ENCODE data around the gene IMPDH1.

The IMPDH1 gene

GRCh38 chr7:128359939-128360338, 49.8 kb downstream of the IMPDH1 start:
- no peak for DNase-seq (ENCODE audit: low spot score)

GRCh38 chr7:128359336-128359735, 50.4 kb downstream of the IMPDH1 start:
- no peak for DNase-seq (ENCODE audit: low spot score)

GRCh38 chr7:128358233-128358632, 51.5 kb downstream of the IMPDH1 start:
- DNase-seq (ENCODE audit: low spot score), result no peak

- DNase-seq (ENCODE audit: low spot score), result no peak
Measured at GRCh38 chr7:128357217-128357613, 52.6 kb downstream of the IMPDH1 start.

GRCh38 chr7:128356546-128357216, 53.1 kb downstream of the IMPDH1 start:
- no peak for DNase-seq (ENCODE audit: low spot score)

- no peak for DNase-seq (ENCODE audit: low spot score)
Measured at GRCh38 chr7:128353610-128354009, 56.2 kb downstream of the IMPDH1 start.

- no peak for DNase-seq (ENCODE audit: low spot score)
Measured at GRCh38 chr7:128353189-128353588, 56.6 kb downstream of the IMPDH1 start.

GRCh38 chr7:128352636-128353035, 57.1 kb downstream of the IMPDH1 start:
- DNase-seq (ENCODE audit: low spot score), result no peak

- no peak for DNase-seq (ENCODE audit: low spot score)
Measured at GRCh38 chr7:128352153-128352537, 57.6 kb downstream of the IMPDH1 start.

GRCh38 chr7:128351296-128352152, 58.3 kb downstream of the IMPDH1 start:
- no peak for DNase-seq (ENCODE audit: low spot score)

- no peak for DNase-seq (ENCODE audit: low spot score)
Measured at GRCh38 chr7:128350708-128351295, 59.0 kb downstream of the IMPDH1 start.

GRCh38 chr7:128349466-128349825, 60.3 kb downstream of the IMPDH1 start:
- DNase-seq (ENCODE audit: low spot score), result no peak

- no peak for DNase-seq (ENCODE audit: low spot score)
Measured at GRCh38 chr7:128347647-128348097, 62.1 kb downstream of the IMPDH1 start.

- DNase-seq (ENCODE audit: low spot score), result no peak
Measured at GRCh38 chr7:128344431-128344774, 65.4 kb downstream of the IMPDH1 start.

- DNase-seq (ENCODE audit: low spot score), result peak; percentile 91
Measured at GRCh38 chr7:128343554-128344430, 66.0 kb downstream of the IMPDH1 start, which contains the start of gene RBM28. Gene RBM28, minus strand, starts transcription at chr7:128343908. Its CDS starts 115 bp downstream, at chr7:128343793.

All from left forelimb (tissue), 1 donor.